HG03095 (cell line): Measurements from ENCODE around the gene CLEC18C.
"Not testable (repeated sequence)": the region's sequence is repeated elsewhere in the genome, so short reads cannot be mapped to it uniquely, and the experiment has no call there.

Experiments used
- ATAC-seq: cut with Tn5 transposase; IDR thresholded peaks from one replicate; pipeline ENCODE4 v1.9.1; 2021; ENCODE audit warnings: moderate library complexity; ENCODE audit not compliant: unreplicated experiment

The CLEC18C gene

DNA sequence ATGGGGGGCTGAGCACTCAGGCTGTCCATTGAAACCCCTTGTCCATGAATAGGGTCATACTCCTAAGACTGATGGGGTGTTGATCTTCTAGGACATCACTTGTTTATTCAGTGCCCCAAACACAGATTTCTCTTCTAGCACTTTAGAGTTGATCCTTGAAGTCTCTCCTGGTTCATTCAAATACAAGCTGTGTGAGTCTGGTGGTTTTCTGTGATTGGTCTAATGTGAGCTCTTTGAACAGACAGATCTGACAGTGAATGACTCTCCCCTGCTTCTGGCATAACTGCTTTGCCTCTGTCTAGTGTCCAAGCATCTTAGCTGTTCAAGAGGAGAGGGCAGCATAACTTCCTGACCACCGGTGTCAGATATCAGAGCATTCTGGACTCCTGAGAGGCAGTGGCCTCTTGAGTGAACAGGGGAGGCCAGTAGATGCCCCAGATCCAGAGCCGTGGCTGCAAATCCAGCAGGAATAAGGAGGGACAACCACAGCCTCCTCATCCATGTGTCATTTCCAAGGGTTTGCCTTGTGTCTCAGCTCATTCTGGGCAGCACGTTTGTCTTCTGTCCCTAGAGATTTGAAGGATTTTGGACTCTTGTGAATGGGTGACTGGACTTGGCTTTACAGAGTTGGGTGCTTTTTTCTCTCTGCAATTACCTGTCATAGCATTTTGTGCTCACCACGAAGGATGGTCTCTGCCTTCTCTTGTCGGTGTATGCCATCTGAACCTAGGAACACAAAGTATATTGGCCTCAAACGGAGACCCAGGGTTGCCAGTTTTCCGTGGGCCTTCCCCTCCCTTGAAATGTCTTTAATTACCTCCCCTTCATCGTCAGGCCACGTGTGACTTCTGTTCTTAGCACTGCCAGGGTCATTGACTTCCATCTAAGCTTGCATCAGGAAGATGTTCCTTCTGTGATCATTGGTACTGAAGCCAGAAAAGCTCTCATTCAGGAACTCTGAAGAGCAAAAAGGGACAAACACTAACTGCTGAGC, 13.9 kb upstream of the CLEC18C start:
- ATAC-seq, result no peak

GRCh38 chr16:70160388-70160787, 13.2 kb upstream of the CLEC18C start:
- ATAC-seq, result no peak

- ATAC-seq, result no peak
Measured at GRCh38 chr16:70160821-70161220, 12.8 kb upstream of the CLEC18C start.

DNA sequence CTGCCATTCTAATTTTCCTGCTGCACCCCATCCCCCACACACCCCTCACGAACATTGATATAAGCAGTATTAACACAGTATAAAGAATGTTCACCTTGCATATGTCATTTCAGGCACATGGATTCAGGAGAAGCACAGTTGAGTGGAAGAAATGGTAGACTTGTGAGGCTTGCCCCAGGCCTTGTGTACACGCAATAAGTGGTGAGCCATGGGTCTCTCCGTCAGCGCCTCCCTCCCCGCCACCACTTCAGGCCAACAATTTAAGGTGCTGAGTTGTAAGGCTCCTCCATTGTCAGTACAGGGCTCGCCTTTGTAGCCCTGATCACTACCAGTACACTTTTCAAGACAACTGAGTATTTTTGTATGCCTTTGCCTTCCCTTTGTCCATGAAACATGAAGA, 12.2 kb upstream of the CLEC18C start:
- ATAC-seq, result no peak

GRCh38 chr16:70162041-70162451, 11.5 kb upstream of the CLEC18C start:
- ATAC-seq, result no peak

DNA sequence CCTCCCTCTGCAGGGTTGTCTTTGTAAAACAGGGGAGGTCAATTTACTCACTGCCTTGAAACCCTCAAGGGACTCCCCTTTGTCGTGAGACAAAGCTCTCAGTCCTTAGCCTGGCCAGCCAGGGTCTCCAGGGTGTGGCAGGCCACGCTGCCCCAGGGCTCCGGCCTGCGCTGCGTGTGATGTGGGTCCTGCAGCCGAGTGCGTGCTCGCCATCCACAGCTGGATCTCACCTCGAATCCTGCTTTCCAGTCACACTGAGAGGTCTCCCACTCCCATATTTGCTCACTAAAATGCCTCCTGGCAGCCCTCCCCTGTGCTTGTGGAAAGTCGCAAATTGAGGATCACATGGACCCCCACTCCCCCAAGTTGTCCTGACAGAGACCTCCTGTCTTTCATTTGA, 10.0 kb upstream of the CLEC18C start:
- ATAC-seq, result no peak

DNA sequence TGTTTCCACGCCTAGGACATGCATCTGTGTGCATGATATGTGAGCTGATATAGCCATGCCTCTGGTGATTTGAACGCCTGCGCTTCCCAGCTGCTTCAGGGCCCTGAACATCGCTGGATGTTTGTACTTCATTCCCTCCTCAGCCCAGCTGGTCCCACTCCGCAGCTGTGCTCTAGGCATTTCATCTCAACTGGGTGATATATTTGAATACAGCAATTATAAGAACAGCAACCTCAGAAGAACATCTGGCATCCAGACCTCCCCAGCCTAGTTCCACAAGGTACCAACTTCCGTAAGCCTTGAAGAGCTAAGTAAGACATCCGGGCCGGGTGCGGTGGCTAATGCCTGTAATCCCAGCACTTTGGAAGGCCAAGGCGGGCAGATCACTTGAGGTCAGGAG, 6.9 kb upstream of the CLEC18C start:
- not testable (repeated sequence) for ATAC-seq

DNA sequence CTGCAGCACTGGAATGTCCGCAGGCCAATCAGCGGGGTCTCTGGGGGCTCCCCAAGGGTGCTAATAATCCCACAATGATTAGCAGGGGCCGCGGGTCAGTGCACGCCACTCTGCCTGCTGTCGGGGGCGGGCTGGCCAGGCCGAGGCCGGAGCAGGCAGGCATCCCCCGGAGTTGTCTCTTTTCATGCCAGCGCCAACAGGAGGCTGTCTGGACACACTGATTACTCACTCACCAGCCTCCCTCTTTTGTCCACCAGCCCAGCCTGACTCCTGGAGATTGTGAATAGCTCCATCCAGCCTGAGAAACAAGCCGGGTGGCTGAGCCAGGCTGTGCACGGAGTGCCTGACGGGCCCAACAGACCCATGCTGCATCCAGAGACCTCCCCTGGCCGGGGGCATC, 329 bp downstream of the CLEC18C start:
- not testable (repeated sequence) for ATAC-seq

GRCh38 chr16:70174387-70174932, 873 bp downstream of the CLEC18C start:
- ATAC-seq, result not testable (repeated sequence)

DNA sequence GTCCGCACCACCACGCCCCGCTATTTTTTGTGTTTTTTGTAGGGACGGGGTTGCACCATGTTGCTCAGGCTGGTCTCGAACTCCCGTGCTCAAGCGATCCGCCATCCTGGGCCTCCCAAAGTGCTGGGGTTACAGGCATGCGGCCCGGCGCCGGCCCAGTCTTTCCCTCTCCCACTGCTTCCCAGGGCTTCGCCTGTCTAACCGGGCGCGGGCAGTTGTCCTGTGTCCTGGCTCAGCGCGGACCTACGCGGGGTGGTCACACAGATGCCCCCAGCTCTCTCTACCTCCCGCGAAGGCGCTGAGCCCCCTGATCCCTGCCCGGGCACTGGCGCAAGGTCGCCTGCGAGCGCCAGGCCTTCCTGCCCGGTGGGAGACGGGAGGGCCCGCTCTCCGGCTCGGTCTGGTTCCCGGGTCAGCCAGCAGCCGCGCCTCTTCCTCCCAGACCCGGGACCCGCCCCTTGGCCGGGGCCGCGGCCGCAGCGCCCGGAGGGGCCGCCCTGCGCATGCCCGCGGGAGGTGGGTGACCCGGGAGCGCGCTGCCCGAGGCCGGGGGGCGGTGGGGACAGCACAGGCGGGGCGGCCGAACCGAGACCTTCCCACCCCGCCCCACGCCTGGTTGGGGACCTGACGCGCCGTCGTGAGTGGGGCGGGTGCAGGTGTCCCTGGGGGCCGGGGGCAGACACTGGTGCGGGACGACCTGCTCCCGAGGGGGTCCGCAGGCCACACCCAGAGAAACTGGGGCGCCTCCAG, 14.4 kb downstream of the CLEC18C start:
- ATAC-seq, result not testable (repeated sequence)

DNA sequence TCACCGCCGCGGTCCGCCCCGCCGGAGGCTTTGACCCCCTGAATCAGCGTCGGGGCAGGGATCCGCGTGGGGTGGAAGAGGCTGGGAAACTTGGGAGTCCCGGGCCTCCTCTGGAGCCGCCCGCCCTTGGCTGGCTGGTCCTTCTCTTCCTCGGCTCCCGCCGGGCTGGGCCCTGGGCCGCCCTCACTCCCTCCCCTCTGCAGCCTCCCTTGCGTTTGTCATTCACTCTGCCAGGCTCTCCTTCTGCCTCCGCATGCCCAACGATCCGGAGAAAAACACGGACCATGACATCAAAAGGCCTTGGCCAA, 15.0 kb downstream of the CLEC18C start:
- ATAC-seq, result not testable (repeated sequence)

- not testable (repeated sequence) for ATAC-seq
Measured at GRCh38 chr16:70190574-70190973, 17.0 kb downstream of the CLEC18C start.

DNA sequence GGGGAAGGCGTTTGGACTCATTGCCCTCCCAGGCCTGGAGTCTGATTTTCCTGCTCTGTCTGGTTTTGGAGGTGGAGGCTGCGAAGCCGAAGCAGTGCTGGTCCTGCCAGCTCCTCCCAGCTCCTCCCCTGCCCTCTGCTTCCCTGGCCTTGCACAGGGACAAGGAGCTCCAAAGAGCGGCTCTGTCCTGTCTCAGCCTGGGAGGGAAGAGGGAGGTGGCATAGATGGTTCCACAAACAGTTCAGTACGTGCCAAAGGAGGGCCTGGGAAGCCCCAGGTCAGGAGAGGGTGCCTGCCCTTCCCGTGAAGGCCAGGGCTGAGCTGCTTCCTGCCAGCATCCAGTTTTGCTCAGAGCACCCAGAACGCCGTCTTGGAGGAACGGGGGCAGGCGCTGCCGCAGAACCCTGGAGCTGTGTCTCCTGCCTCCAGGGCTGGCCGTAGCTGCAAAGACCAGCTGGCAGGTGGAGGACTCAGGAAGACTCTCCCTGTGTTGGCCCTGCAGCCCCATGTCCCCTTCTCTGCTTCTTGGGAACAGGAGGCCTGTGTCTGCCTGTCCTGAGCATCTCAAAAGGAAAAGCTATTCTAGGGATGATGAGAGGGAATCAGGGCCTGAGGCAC, 23.2 kb downstream of the CLEC18C start:
- not testable (repeated sequence) for ATAC-seq

DNA sequence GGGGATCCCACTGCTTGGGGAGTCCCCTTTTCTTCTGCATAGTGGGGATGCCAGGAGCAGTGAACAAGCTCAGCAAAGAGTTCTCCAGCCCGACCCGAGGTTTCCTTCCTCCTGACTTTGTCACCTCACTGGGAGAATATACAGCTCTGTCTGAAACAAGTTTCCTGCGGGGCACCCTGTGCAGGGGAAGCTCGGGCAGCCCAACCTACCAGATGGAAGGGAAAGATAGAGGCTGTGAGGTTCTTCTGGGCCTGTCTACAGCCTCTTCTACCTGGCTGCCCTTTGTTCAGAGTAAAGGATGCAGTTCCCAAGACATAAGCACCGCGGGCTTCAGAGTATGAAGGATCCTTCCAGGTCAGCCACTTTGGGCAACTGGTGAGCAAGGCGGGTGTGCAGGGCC, 24.0 kb downstream of the CLEC18C start:
- not testable (repeated sequence) for ATAC-seq

DNA sequence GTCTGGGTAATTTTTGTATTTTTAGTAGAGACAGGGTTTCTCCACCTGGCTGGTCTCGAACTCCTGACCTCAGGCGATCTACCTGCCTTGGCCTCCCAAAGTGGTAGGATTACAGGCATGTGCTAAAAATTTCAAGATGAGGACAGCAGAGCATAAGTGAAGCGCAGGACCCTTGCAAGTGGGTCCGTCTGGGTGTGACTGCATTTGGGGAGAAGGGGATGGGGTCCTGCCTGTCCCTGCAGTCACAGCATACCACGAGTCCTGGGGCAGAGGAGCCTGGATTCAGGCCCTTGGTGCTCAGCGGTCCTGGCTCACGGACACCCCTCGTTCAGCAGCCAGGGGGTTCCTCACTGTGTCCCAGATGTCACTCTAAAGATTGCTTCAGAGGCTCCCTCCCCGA, 24.6 kb downstream of the CLEC18C start:
- ATAC-seq, result not testable (repeated sequence)

DNA sequence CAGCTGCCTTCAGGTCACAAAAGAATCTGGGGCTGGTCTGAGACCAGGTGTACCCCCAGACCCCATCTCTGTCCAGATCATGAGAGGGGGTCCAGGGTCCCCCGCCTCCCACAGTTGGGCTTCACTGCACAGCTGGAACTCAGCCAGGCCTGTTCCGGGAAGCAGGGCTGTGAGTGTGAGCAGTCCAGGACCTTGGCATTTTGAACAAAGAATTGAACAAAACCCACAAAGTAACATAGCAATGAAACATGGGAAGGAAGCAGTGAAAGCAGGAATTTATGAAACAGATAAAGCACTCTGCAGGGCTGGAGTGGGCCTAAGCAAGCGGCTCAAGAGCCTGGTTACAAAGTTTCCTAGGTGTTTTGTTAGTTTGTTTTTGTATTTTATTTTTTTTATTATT, 25.1 kb downstream of the CLEC18C start:
- not testable (repeated sequence) for ATAC-seq

DNA sequence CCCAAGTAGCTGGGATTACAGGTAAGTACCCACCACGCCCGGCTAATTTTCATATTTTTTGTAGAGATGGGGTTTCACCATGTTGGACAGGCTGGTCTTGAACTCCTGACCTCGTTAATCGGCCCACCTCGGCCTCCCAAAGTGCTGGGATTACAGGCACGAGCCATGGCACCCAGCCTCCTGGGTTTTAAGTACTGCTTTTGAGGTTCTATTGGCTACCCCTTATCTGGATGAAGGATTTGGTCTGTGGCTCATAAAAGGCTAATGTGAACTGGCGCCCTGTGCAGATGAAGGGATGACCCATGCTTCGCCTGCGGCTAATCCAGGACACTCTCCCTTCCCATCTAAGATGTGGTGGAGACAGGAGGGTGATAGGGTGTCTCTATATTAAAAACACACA, 25.6 kb downstream of the CLEC18C start:
- not testable (repeated sequence) for ATAC-seq

GRCh38 chr16:70200063-70200462, 26.5 kb downstream of the CLEC18C start:
- not testable (repeated sequence) for ATAC-seq

DNA sequence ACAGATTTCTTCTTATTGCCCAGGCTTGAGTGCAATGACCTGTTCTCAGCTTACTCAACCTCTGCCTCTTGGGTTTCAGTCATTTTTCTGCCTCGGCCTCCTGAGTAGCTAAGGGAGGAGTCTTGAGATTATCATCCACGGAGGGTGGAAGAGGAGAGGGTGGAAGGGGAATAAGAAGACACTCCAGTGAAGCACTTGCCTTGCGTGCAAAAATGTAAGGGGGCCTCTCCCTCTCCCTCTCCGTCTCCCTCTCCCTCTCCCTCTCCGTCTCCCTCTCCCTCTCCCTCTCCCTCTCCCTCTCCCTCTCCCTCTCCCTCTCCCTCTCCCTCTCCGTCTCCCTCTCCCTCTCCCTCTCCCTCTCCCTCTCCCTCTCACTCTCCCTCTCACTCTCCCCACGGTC, 29.9 kb downstream of the CLEC18C start:
- ATAC-seq, result not testable (repeated sequence)

- not testable (repeated sequence) for ATAC-seq
Measured at GRCh38 chr16:70204010-70204409, 30.4 kb downstream of the CLEC18C start.
